GM04504 (cell line): ENCODE data around the gene PAX9.

Experiments used
- DNase-seq: peaks from one replicate; pipeline ENCODE4 v3.0.0-alpha.2; 2012; ENCODE audit warnings: low read depth

The PAX9 gene

GRCh38 chr14:36655963-36656686, 5.5 kb upstream of the PAX9 start:
- DNase-seq = no peak

- no peak for DNase-seq
Measured at GRCh38 chr14:36656687-36657398, 4.8 kb upstream of the PAX9 start.

GRCh38 chr14:36657399-36658122, 4.1 kb upstream of the PAX9 start:
- no peak for DNase-seq

GRCh38 chr14:36658123-36659009, 3.3 kb upstream of the PAX9 start:
- DNase-seq = no peak

GRCh38 chr14:36659010-36659821, 2.4 kb upstream of the PAX9 start:
- no peak for DNase-seq

DNA sequence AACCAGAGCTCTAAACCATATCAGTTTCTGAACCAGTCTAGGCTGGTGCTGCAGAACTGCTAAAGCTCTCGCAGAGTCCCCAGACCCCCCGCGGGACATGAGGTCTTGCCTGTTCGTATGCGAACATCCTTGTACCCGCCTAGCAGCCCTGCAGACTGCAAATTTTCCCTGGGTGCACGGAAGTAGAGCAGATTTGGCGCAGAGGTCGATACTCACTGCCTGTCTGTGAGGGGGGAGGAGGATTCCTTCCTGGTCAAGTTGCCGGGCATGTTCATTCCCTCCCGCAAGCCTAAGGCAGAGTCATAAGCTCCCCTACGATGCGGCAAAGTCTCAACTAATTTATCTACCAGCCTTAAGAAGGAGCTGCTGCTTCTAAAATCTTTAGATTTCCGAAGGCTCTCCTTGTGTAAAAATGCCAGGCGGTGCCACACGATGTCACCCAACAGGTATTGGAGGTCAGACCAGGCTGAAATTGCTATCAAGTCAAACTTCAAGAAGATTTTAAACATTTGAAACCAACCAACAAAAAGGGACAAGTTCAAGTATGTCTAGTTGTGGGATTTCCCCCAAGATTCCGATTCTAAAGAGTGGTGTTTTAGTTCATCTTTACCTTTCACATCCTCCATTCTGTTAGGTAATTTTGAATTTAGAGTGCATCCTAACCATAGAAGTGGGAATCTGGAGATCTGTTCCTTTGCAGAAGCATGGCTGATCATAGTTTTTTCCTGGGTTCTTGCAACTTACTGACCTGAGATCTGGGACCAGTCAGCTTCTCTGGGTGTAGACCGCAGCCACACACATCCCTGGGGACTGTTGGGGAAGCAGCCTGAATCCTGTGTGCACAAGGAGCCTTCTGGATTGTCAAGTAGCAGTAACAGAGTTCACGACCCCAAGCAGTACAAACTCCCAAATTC, 1.6 kb upstream of the PAX9 start:
- DNase-seq = no peak

- DNase-seq = no peak
Measured at GRCh38 chr14:36660736-36661505, 739 bp upstream of the PAX9 start.

DNA sequence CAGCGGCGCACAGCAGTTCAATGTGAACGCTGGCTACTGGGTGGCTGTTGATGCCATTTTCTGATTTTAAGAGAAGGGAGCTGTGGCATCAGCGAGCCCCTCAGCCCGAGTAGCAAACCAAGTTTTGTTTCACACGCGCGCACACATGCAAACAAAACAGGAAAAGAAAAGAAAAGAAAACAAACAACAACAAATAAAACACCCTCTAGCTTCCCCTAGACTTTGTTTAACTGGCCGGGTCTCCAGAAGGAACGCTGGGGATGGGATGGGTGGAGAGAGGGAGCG, 540 bp downstream of the PAX9 start:
- no peak for DNase-seq

- DNase-seq = no peak
Measured at GRCh38 chr14:36662543-36663403, 1.1 kb downstream of the PAX9 start.

- no peak for DNase-seq
Measured at GRCh38 chr14:36663404-36664321, 2.0 kb downstream of the PAX9 start.

- no peak for DNase-seq
Measured at GRCh38 chr14:36664322-36665193, 2.9 kb downstream of the PAX9 start.

GRCh38 chr14:36665887-36666415, 4.3 kb downstream of the PAX9 start:
- no peak for DNase-seq

GRCh38 chr14:36666416-36667206, 5.0 kb downstream of the PAX9 start:
- DNase-seq = no peak

GRCh38 chr14:36667679-36668078, 6.0 kb downstream of the PAX9 start:
- no peak for DNase-seq

GRCh38 chr14:36671149-36671548, 9.5 kb downstream of the PAX9 start:
- no peak for DNase-seq
